Muscle of arm (tissue), 12 donors: ENCODE measurements around the gene AGRP. TPM values are rescaled to one million over a fixed set of nuclear protein-coding genes. Genes with fewer than 3 reads are reported as not detected.

Experiments used
- DNase-seq: peaks from one replicate; pipeline ENCODE4 v3.0.0-alpha.2; 2013
- polyA plus RNA-seq, 12 donors: library from polyadenylated mRNA; unstranded; fragments of 120-200 nt; gene quantifications; one replicate each; pipeline ENCODE4 v1.2.1, GENCODE V29; 2013; ENCODE audit not compliant: insufficient read length in 12 of 12

Gene AGRP
- polyA plus RNA-seq, 12 donors = 0.25 to 0.59 (median 0.25) TPM; not detected in 9

DNA sequence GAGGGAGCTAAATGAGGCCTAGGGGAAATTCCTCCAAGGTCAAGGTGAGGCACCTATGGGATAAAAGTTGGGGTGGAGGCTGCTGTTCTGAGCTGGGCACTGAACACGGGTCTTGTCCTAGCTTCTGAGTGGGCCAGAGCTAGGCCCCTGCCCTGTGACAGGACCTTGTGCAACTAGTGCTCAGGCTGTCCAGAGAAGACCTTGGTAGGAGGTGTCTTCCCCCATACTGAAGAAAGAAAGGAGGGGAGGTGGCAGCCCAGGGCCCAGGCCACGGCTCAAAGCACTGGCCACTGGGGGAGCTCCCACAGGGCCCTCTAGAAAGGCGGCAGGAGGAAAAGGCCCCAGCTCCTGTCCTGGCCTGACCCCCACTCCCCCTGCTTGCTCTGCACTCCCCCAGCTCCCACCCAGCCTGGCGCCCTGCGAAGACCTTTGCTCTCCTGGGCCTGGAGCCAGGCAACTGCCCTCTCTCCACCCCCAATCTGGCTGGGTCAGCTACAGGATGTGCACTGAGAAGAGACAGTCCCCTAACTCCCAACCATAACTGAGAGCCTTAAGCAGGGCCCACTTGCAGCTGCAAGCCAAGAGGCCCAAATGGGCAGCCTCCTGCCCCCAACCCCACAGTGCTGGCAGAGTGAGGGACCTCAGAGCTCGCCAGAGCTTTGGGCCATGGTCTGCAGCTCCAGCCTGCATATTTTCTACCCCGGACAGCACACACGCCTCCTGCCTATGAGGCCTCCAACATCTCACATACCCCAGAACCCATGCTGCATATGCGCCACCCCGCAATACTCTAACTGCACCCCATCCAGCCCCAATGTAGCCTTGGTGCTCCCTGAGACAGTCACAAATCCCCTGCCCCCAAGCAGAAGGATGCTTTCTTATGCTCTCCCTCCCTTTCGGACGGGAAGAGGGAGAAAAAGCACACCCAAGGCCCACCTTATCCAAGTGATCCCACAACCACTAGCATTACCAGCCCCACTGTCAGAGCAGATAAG lies 37.1 kb downstream of the AGRP start:
- DNase-seq = no peak

DNA sequence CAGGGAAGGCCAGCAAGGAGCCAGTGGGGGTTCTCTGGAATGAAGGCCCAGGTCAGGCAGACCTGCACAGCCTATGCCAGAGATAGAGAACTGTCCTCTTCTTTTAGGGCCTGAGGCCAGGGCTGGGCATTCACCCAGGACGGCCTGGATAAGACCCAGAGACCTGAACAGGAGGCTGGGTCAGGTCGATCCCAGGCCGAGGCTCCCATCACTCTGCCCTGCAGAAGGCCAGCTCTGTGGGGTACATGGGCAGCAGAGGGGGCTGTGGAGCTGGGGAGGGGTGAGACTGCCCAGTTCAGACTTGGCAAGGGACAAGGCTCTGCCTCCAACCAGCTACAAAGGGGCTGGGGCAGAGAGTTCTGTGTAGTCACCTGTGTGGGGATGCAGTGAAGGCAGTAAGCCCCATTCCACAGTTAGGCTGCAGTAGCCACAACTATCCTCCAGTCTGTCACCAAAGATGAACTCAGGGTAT lies 37.9 kb downstream of the AGRP start:
- no peak for DNase-seq

DNA sequence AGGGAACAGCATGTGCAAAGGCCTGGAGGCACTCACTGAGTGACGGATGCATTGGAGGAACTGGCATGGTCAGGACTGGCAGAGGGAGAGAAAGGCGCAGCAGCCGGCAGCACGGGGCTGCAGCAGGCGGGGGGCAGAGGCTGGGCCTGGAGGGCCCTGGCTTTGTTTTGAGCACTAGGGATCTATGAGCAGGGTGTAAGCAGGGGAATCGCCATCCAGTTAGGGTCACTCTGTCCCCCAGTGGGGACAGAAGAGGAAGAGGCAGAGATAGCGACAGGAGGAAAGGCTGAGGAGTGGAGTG lies 38.3 kb downstream of the AGRP start:
- DNase-seq = no peak

DNA sequence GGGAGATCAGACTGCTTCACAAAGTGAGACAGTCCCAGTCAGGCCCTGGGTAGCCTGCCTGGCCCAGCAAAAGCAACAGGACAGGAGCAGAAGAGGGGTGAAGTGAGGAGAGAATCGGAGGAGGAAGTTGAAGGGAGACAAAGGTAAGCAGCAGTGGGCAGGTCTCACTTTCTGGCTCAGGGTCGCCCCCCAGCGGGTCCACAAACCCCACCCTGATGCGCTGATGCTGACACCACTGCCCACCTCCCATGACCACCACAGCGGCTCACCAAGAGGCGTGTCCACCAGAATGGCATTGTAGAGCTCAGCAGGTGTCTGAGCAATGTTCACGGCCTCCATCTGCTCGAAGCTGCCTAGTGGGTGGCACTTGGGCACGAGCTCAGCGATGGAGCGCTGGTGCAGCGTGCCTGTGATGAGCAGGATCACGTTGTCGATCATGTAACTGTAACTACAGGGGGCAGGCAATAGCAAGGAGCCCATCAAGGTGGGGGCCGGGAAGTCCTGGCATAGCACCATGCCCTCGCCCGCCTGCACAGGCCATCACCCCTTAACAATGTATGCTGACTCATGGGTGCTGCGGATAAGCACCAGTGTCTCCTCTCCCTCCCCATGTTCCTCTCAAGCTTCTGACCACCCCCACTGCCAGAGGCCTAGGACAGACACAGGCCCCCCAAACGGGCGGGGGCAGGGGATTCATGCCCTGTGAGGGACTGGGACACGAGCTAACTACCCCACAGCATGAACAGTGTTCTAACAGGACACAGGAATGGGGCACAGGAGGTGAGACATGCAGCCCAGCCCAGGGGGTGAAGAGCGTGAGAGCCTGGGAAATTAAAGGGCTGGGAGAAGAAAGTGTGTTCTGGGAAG lies 38.9 kb downstream of the AGRP start:
- DNase-seq = no peak

DNA sequence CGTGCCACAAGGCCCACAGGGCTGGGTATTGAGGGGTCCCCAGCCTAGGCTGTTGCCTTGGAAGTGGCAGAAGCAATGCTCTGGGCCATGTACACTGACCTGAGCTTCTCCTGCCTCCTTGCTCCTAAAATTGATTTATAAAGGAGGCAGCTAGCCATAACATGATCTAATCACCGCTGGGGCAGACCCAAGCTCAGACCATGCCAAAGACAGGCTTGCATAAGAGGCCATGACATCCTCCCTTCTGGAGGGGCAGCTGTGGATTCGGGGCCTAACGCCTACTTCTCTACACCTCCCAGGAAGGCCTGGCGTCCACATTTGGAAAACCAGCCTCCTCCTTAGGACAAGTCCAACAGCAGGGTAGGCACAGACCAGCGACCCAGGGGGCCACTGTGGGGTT lies 40.1 kb downstream of the AGRP start:
- no peak for DNase-seq

DNA sequence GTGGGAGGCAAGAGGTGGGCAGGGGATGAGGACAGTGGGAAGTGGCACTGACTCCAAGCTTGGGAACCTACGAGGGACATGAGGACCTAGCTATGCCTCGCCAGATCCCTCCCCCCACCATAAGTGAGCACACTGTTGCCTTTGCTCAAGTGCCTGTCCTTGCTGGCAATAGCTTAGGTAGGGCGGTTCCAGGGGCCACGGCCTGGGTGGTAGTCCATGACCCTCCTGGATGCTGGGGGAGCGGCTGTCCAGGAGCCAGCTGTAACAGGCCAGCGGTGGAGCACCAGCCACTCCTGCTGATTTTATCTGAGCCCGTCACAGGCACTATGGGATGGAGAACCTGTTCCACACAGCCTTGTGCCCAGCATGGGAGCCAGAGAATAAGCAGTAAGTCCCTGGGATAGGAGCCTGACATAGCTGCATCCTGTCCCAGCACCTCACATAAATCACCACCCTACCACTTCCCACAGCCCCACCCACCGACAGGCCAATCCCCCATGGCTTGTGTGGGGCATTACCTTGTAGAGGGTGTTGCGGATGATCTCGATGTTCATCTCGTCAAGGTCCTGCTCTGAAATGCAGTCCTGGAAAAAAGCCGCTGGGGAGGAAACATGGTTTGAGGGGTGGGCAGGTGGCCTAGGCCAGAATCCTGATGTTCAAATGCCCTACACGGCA lies 40.6 kb downstream of the AGRP start:
- no peak for DNase-seq

DNA sequence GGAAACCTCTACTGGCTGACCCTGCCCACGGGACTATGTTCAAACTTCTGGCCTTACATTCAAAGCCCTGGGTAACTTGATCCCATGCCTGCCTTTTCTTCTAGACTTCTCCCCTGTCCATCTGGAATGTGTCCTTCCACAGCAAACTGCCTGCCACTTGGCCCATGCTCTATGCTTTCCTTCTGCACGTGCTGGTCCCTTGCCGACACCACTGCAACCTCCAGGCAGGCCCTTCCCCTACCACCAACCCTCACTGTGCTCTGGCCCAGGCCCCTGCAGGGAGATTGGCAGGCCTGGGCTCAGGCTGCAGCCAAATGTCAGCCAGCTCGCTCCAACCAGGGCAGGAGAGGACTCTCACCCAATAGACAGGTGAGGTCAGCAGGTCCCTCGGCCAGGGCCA lies 41.4 kb downstream of the AGRP start:
- DNase-seq = no peak

DNA sequence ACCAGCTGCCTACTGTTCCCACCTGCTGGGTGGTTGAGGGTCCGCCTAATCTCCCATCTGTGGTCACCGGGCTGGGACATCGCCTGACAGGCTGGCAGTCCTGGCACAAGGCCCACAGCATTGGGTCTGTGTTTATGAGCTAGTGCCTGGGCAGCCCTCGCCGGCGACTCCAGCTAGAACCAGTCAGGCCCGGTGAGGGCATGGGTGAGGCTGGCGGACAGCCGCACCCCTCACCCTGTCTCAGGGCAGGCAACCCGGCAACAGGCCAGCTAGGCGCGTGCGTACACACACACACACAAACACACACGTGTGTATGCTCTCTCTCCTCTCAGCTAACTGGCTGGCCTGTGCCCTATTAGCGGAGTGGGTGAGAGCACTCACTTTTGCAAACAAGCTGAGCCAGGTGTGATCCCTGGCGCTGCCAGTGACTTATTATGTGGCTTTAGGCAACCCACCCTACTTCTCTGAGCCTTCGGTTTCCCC lies 42.0 kb downstream of the AGRP start:
- DNase-seq = no peak

DNA sequence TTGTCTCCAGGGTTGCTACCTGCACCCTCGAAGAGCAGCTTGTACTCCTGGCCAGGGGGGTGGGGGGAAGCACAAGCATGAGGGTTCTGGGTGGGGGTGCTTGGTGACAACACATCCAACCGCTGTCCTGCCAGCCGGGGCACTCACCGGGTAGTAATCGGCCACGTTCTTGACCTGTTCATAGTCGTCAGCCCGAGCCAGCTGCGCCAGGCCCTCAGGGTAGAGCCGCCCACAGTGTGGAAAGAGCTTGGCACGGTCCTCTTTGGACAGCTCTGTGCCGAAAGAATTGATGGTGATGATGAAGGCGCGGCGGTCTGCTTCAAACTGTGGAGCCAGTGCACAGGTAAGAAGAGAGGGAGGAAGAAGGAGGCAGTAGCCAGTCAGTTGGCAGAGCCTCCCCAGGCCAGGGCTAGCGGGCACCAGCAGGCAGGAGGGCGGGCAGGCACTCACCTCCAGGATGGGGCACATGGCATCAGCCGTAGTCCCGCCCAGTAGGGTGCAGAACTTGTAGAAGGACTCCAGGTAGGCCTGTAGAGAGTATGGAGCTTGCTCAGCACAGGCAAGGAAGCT lies 44.4 kb downstream of the AGRP start:
- DNase-seq = no peak

DNA sequence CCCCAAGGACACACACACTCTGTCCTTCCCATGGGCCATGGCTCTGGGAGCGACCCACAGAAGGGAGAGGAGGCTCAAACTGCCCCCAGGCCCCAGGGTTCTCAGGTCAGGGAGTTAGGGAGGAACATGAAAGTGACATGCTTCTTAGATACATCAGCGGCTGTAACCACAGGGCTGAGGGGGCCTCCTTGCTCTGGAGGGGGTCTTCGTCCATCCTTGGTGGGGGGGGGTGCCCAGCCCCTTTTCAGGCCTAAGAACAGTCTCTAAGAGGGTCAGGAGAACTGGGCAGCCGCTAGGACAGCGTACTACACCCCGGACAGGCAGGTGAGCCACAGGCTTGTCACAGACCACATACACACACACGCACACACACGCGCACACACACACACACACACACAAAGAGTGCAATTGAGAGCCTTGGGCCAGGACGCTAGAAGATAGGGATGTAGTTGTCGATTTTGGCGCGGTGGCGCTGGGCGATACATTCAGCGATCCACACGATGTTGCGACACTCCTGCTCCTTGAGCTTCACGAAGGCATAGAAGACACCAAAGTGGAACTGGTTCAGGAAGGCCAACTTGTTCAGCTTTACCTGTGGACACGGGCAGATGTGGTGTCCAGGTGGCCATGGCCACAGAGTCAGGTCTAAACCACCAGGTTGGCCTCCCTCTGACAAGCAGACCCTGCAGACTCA lies 45.1 kb downstream of the AGRP start:
- no peak for DNase-seq

DNA sequence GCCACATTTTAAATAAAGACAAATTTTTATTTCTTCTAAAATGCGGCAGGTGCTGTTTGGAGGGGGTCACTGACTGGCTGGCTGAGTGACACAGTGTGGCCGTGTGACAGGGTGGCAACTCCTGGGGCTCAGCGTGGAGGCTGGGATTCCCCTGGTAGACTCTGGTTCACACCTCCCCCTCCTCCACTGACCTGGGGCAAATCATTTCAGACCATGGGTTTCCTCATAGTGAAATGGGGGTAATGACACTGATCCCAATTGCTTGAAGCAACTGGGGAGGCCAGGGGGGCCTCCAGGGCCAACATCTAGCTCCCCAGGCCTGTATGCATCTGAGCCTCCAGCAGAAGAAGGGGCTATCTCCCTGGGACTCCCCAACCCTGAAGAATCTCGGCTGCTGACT lies 45.8 kb downstream of the AGRP start:
- no peak for DNase-seq

DNA sequence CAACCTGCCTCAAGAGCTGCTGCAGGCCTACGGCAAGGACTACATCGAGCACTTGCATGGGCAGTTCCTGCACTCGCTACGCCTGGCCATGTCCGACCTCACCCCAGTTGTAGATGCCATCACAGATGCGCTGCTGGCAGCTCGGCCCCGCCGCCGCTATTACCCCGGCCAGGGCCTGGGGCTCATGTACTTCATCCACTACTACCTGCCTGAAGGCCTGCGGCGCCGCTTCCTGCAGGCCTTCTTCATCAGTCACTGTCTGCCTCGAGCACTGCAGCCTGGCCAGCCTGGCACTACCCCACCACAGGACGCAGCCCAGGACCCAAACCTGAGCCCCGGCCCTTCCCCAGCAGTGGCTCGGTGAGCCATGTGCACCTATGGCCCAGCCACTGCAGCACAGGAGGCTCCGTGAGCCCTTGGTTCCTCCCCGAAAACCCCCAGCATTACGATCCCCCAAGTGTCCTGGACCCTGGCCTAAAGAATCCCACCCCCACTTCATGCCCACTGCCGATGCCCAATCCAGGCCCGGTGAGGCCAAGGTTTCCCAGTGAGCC lies 46.6 kb downstream of the AGRP start:
- no peak for DNase-seq

DNA sequence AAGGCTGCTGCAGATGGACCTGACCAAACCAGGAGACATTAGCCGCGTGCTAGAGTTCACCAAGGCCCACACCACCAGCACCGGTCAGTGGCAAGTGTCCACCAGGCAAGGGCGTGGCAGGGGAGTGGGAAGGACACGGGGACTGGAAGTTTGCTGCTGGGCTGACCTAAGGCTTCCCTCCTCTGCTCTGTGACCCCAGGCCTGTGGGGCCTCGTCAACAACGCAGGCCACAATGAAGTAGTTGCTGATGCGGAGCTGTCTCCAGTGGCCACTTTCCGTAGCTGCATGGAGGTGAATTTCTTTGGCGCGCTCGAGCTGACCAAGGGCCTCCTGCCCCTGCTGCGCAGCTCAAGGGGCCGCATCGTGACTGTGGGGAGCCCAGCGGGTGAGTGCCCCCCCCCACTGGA lies 47.6 kb downstream of the AGRP start:
- DNase-seq = no peak

DNA sequence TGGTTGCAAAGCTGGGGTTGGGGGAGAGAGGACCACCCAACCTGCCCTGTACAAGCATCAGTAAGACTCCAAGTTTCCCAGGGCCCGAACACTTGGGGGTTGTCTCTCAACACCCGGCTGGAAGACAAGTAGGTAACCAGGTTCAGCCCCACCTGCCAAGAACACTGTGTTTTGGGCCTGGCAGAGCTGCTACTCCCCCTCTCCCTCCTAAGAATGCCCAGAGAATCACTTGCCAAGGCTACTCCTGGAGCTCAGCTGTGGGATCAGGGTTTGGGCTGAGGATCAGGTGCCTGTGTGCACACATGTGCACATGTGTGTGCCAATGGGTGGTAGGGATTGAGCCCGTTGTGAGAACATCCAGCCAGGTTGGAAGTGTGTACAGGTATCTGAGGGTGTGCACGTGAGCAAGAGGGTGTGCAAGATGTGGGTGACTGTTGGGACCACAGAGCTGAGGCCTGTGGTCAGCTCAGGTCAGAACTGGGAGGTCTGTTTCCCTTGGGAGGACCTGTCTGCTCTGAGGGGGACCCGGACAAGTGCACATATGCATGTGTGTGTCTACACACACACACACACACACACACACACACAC lies 50.1 kb downstream of the AGRP start:
- no peak for DNase-seq

Other genes with a start within 250 kb of the AGRP start
- 10 to 100 TPM in 11 of 12 donors, not detected in 1; 16.3 to 32.4 (median 20.6) TPM for gene FHOD1, start 236.1 kb downstream of the AGRP start, polyA plus RNA-seq
- gene SLC9A5, start 234.6 kb downstream of the AGRP start, polyA plus RNA-seq = 1 to 10 TPM in 5 of 12 donors, under 1 TPM in 5, not detected in 2; 0.54 to 1.9 (median 1.1) TPM
- 10 to 100 TPM in 4 of 12 donors, 1 to 10 TPM in 7, not detected in 1; 5.0 to 14.6 (median 9.7) TPM for gene PLEKHG4, start 204.0 kb downstream of the AGRP start, polyA plus RNA-seq
- gene KCTD19, start 156.8 kb downstream of the AGRP start, polyA plus RNA-seq = under 1 TPM in 9 of 12 donors, not detected in 3; 0.09 to 0.95 (median 0.33) TPM
- 1 to 10 TPM in 1 of 12 donors, under 1 TPM in 9, not detected in 2; 0.24 to 1.1 (median 0.47) TPM for gene LRRC36, start 156.7 kb downstream of the AGRP start, polyA plus RNA-seq
- gene TPPP3, start 90.0 kb downstream of the AGRP start, polyA plus RNA-seq = 100 to 1,000 TPM in 11 of 12 donors, not detected in 1; 232 to 581 (median 412) TPM
- 10 to 100 TPM in 11 of 12 donors, not detected in 1; 11.7 to 26.8 (median 17.0) TPM for gene ZDHHC1, start 67.1 kb downstream of the AGRP start, polyA plus RNA-seq
- 10 to 100 TPM in 2 of 12 donors, 1 to 10 TPM in 9, not detected in 1; 5.1 to 11.8 (median 8.1) TPM for gene HSD11B2, start 52.4 kb downstream of the AGRP start, polyA plus RNA-seq
- gene ATP6V0D1, start 2.4 kb downstream of the AGRP start, polyA plus RNA-seq = 10 to 100 TPM in 11 of 12 donors, not detected in 1; 44.5 to 67.3 (median 55.4) TPM
- gene RIPOR1, start 45.3 kb upstream of the AGRP start, polyA plus RNA-seq = 10 to 100 TPM in 11 of 12 donors, not detected in 1; 31.1 to 91.9 (median 47.9) TPM
- gene CTCF, start 79.0 kb upstream of the AGRP start, polyA plus RNA-seq = 10 to 100 TPM in 11 of 12 donors, not detected in 1; 40.4 to 71.9 (median 43.6) TPM
- 1 to 10 TPM in 2 of 12 donors, under 1 TPM in 8, not detected in 2; 0.32 to 2.4 (median 0.41) TPM for gene CARMIL2, start 161.6 kb upstream of the AGRP start, polyA plus RNA-seq
- gene ACD, start 176.7 kb upstream of the AGRP start, polyA plus RNA-seq = 10 to 100 TPM in 10 of 12 donors, 1 to 10 TPM in 1, not detected in 1; 9.6 to 29.9 (median 13.0) TPM
- 1 to 10 TPM in 2 of 12 donors, under 1 TPM in 8, not detected in 2; 0.41 to 1.2 (median 0.72) TPM for gene PARD6A, start 177.4 kb upstream of the AGRP start, polyA plus RNA-seq
- 10 to 100 TPM in 2 of 12 donors, 1 to 10 TPM in 9, not detected in 1; 6.1 to 15.3 (median 8.6) TPM for gene ENKD1, start 183.2 kb upstream of the AGRP start, polyA plus RNA-seq
- gene C16orf86, start 183.3 kb upstream of the AGRP start, polyA plus RNA-seq = 1 to 10 TPM in 10 of 12 donors, not detected in 2; 1.5 to 3.2 (median 2.1) TPM
- 10 to 100 TPM in 11 of 12 donors, not detected in 1; 10.2 to 29.8 (median 13.1) TPM for gene GFOD2, start 235.8 kb upstream of the AGRP start, polyA plus RNA-seq